Measurements from ENCODE around the gene TCP1.

DNA sequence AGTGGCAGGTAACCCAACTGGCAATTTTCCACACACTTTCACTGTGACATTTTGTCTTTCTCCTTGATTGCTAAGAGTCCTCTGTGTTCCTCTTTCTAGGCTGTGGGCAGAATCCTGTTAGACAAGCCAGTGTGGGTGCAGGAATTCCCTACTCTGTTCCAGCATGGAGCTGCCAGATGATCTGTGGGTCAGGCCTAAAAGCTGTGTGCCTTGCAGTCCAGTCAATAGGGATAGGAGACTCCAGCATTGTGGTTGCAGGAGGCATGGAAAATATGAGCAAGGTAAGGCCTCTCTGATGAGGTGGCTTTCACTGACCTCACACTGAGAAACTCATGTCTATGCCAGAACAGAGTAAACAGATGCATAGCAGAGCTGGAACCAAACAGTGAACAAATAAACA is 22.5 kb downstream of the TCP1 start:
- TF ChIP-seq, protein P1, sequence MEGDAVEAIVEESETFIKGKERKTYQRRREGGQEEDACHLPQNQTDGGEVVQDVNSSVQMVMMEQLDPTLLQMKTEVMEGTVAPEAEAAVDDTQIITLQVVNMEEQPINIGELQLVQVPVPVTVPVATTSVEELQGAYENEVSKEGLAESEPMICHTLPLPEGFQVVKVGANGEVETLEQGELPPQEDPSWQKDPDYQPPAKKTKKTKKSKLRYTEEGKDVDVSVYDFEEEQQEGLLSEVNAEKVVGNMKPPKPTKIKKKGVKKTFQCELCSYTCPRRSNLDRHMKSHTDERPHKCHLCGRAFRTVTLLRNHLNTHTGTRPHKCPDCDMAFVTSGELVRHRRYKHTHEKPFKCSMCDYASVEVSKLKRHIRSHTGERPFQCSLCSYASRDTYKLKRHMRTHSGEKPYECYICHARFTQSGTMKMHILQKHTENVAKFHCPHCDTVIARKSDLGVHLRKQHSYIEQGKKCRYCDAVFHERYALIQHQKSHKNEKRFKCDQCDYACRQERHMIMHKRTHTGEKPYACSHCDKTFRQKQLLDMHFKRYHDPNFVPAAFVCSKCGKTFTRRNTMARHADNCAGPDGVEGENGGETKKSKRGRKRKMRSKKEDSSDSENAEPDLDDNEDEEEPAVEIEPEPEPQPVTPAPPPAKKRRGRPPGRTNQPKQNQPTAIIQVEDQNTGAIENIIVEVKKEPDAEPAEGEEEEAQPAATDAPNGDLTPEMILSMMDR (IDR thresholded peaks at IDR 0.05) = no peak
- TF ChIP-seq EP300 (IDR thresholded peaks at IDR 0.05; ENCODE audit: low read depth) (no peak), POLR2A (IDR thresholded peaks at IDR 0.05) (no peak), POLR2AphosphoS5 (IDR thresholded peaks at IDR 0.05) (no peak)
